Forelimb muscle (tissue), 1 donor: Measurements from ENCODE around the gene NYAP1. TPM values are rescaled to one million over a fixed set of nuclear protein-coding genes. Genes with fewer than 3 reads are reported as not detected.

ENCODE experiments used
- polyA plus RNA-seq: library from polyadenylated mRNA; unstranded; fragments of 120-200 nt; gene quantifications from one replicate; pipeline ENCODE4 v1.2.1, GENCODE V29; 2013; ENCODE audit not compliant: insufficient read length

The NYAP1 gene
- polyA plus RNA-seq, 1 donor: 1.8 TPM

Other genes starting within 250 kb of the NYAP1 start
- 5.7 TPM for gene SPDYE3, start 176.2 kb upstream of the NYAP1 start, polyA plus RNA-seq
- gene PILRB, start 125.8 kb upstream of the NYAP1 start, polyA plus RNA-seq: 20.7 TPM
- gene PILRA, start 110.4 kb upstream of the NYAP1 start, polyA plus RNA-seq: 2.6 TPM
- 5.9 TPM for gene ZCWPW1, start 55.2 kb upstream of the NYAP1 start, polyA plus RNA-seq
- 34.2 TPM for gene MEPCE, start 54.1 kb upstream of the NYAP1 start, polyA plus RNA-seq
- gene PPP1R35, start 47.4 kb upstream of the NYAP1 start, polyA plus RNA-seq: 16.7 TPM
- 1.7 TPM for gene SPACDR, start 19.7 kb upstream of the NYAP1 start, polyA plus RNA-seq
- 49.8 TPM for gene TSC22D4, start 4.7 kb upstream of the NYAP1 start, polyA plus RNA-seq
- 10.4 TPM for gene AGFG2, start 55.3 kb downstream of the NYAP1 start, polyA plus RNA-seq
- gene SAP25, start 90.0 kb downstream of the NYAP1 start, polyA plus RNA-seq: 3.5 TPM
- 25.3 TPM for gene LRCH4, start 102.2 kb downstream of the NYAP1 start, polyA plus RNA-seq
- gene FBXO24, start 102.4 kb downstream of the NYAP1 start, polyA plus RNA-seq: 1.0 TPM
- 224 TPM for gene PCOLCE, start 118.4 kb downstream of the NYAP1 start, polyA plus RNA-seq
- gene MOSPD3, start 128.6 kb downstream of the NYAP1 start, polyA plus RNA-seq: 17.1 TPM
- gene TFR2, start 157.6 kb downstream of the NYAP1 start, polyA plus RNA-seq: 0.90 TPM
- gene ACTL6B, start 172.5 kb downstream of the NYAP1 start, polyA plus RNA-seq: not detected
- 139 TPM for gene GNB2, start 189.8 kb downstream of the NYAP1 start, polyA plus RNA-seq
- 30.2 TPM for gene GIGYF1, start 210.3 kb downstream of the NYAP1 start, polyA plus RNA-seq
- gene POP7, start 222.2 kb downstream of the NYAP1 start, polyA plus RNA-seq: 21.0 TPM
- gene EPO, start 236.5 kb downstream of the NYAP1 start, polyA plus RNA-seq: 0.18 TPM
- gene ZAN, start 249.7 kb downstream of the NYAP1 start, polyA plus RNA-seq: not detected